Stimulated activated CD8-positive, alpha-beta memory T cell treated with anti-CD3 and anti-CD28 coated beads, Interleukin-2, amount 100 ng/mL, for 48 hours (primary cell): Measurements from ENCODE around the gene FAM234B.

ENCODE experiments used
- DNase-seq, 2 donors: peaks; one replicate each; pipeline ENCODE4 v3.0.0-alpha.2; 2020; ENCODE audit warnings: low read depth in 2 of 2

FAM234B gene

DNA sequence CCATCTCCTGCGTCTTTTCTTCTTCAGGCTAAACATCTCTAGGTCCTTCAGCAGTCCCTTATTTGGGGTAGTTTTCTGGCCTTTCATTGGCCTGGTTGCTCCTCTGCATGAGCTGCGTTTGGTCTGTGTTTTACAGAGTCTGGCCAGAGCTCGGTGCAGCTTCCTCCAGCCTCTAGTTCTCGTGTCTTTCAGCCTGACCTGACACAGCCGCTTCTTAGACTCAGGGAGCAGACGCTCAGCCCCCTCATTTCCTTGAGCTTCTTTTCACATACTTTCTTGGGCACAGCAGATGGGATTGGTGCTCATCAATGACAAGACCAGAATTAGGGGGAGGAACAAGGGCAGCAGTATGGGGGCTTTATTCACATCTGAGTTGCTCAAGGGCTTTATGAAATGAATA lies 72.8 kb downstream of the FAM234B start:
- DNase-seq: no peak

DNA sequence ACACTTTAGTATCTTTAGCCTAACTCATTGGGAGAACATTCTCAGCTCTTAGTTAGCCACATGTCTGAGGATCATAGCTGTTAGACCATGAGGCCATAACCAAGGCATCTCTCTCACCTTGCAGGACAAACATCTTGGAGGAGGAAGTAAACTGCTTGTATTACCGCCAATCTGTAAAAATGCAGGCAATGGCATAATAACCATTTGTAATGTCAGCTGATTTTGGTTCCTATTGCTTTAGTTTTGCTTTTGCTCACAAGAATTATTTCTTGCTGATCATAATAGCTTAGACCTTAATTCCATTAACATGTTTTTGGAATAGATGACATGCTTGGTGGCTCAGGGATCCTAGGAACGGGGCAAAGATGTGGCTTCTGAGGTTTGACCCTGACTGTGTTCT lies 75.6 kb downstream of the FAM234B start:
- DNase-seq: no peak

DNA sequence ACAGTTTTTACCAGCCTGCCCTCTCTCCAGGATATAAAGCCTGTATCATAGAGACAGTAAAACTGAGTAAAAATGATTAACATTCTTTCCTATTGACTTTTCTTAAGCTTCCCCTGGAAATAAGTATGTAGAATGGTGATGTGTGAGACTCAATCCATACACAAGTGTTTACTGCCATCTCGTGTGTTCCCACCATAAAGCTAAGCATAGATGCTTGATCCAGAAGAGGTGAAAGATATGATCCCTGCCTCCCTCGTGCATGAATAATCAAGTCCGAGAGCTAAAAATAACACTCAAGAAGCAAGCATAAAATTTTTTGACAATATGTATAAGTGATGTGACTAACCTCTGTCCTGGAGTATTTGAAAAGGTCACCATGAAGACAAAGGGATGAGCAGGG lies 76.2 kb downstream of the FAM234B start:
- DNase-seq: no peak

DNA sequence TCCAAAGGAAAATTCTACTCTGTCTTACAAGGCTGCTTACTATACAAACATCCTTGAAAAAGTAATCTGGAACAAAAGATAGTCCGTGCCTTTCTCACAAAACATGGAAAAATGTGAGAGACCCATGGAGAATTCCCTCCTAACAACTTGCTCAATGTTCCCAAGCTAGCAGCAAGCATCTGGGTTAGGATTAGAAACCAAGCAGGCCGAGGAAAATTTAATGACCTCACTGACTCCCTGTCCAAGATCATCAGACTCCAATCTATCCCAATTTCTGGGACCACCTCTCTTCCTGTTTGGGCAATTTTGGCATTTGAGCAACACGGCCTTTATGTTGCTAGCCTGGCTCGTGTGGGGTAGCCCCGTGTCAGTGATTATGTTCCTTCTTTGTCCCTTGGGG lies 77.4 kb downstream of the FAM234B start:
- no peak for DNase-seq

- no peak for DNase-seq
Measured at GRCh38 chr12:13124656-13125505, 80.7 kb downstream of the FAM234B start.

DNA sequence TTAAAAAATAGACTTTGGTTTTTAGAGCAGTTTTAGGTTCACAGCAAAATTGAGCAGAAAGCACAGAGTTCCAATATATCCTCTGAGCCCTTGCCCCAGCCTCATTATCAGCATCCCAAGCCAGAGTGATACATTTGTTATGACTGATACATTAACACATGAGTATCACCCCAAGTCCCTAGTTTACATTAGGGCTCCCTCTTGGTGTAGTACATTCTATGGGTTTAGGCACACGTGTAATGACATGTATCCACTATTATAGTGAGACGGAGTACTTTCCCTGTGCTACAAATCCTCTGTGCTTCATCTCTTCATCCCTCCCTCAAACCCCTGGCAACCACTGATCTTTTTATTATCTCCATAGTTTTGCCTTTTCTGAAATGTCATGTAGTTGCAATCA lies 81.8 kb downstream of the FAM234B start:
- no peak for DNase-seq

DNA sequence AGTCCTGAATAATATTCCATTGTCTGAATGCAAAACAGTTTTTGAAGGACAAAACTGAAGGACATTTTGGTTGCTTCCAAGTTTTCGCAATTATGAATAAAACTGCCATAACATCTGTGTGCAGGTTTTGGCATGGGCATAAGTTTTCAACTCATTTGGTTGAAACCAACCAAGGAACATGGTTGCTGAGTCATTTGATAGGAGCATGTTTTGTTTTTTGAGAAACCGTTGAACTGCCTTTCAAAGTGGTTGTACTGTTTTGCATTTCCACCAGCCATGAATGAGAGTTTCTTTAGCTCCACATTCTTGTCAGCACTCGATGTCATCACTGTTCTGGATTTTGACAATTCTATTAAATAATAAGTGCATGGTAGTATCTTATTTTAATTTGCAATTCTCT lies 82.3 kb downstream of the FAM234B start:
- DNase-seq: no peak

DNA sequence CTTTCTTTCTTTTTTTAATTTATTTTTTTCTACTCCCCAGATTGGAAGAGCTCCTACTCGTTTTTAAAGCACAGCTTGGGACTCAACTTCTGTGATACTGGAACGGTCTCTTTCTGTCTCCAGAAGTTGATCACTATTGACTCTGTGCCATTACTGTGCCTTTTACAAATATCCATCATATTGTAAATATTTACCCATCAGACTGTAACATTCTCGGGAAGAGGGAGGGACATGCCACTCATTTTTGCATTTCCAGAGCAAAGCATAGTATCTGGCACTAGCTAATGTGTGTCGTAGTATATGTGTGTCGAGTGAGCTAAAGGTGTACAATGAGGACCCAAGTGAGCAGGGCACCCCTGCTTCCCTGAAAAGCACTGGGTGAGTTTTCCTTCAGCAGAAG lies 83.3 kb downstream of the FAM234B start:
- DNase-seq: no peak

- DNase-seq: no peak
Measured at GRCh38 chr12:13128291-13128965, 84.2 kb downstream of the FAM234B start.

DNA sequence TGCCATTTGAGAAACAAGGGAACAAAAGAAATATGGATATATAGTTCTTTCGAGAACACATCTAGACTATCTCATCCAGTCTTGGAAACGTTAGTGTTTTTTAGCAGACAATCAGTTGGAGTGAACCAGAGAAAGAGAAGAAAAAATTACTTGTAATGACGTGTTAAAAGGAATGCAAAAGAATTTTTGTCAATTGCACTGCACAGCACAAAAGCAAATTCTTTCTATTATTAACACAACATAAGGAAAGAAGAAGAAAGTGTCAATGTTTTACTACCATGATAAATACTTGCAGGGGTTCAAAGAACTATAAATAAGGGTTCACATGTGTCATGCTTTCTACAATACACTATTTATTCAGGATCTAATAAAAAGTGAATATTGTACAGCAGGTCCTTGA lies 86.8 kb downstream of the FAM234B start:
- no peak for DNase-seq
